Esophagus muscularis mucosa (tissue), 4 donors: ENCODE data around the gene RGS2. TPM values are rescaled to one million over a fixed set of nuclear protein-coding genes. Genes with fewer than 3 reads are reported as not detected.
A peak's percentile ranks its signal among the peaks of the same experiment; 100 is the strongest.

ENCODE experiments used
- DNase-seq: peaks from one replicate; pipeline ENCODE4 v3.0.0-alpha.2; 2017; ENCODE audit errors: extremely low spot score
- H3K27ac ChIP-seq, 4 donors: fragments of 200-600 bp; sonication (generic); replicated peaks in 1 of 4; 1 replicate in 3 of 4; 2 replicates in 1 of 4; pipeline ENCODE4 v1.5.1; 2016 to 2019; ENCODE audit warnings: mild to moderate bottlenecking in 1 of 4
- H3K27me3 ChIP-seq, 4 donors: fragments of 200-600 bp; sonication (generic); one replicate each; pipeline versions ENCODE4 v1.5.1 to v1.6.0; 2016 to 2019
- H3K36me3 ChIP-seq, 4 donors: fragments of 200-600 bp; sonication (generic); one replicate each; pipeline ENCODE4 v1.5.1; 2016 to 2019
- H3K4me1 ChIP-seq, 4 donors: fragments of 200-600 bp; sonication (generic); one replicate each; pipeline ENCODE4 v1.5.1; 2016 to 2019
- H3K4me3 ChIP-seq, 4 donors: fragments of 200-600 bp; sonication (generic); 1 replicate in 2 of 4; 2 replicates in 2 of 4; pipeline ENCODE4 v1.5.1; 2016 to 2019; ENCODE audit warnings: mild to moderate bottlenecking in 4 of 4, moderate library complexity in 1 of 4
- H3K9me3 ChIP-seq, 4 donors: fragments of 200-600 bp; sonication (generic); 1 replicate in 3 of 4; 2 replicates in 1 of 4; pipeline ENCODE4 v1.5.1; 2016 to 2019
- EP300 ChIP-seq: sonication (generic); formaldehyde crosslinking; IDR thresholded peaks from one replicate; pipeline ENCODE4 v1.6.1; 2017; ENCODE audit warnings: antibody characterized with exemption
- POLR2A ChIP-seq: fragments of 450-650 bp; IDR thresholded peaks from one replicate; pipeline ENCODE4 v1.6.1; 2017; ENCODE audit warnings: antibody characterized with exemption, moderate library complexity, mild to moderate bottlenecking, low read depth
- POLR2AphosphoS5 ChIP-seq, 2 donors: sonication (generic); formaldehyde crosslinking; IDR thresholded peaks; one replicate each; pipeline ENCODE4 v1.6.1; 2017; ENCODE audit warnings: antibody characterized with exemption in 2 of 2
- WGBS: methylation state at CpG from one replicate; pipeline ENCODE4 v1.1.5; 2018; 5-methylcytosine and 5-hydroxymethylcytosine counted together
- intact Hi-C: fragments of 100-400 bp; cut with DNase I; formaldehyde crosslinking; loops from one replicate; pipeline ENCODE4 v1.15.1; 2023
- total RNA-seq, 4 donors: library from RNA; depleted of rRNA; stranded (reverse); fragments of >200 nt; gene quantifications; one replicate each; pipeline versions ENCODE4 v1.1.0 to v1.2.1, GENCODE V29; 2016
- TF ChIP-seq, protein P1 (sequence below), 3 experiments: fragments of 200-600 bp in 2 of 3; fragments of 450-650 bp in 1 of 3; sonication (generic) in 2 of 3; IDR thresholded peaks; one replicate each; pipeline ENCODE4 v1.5.1; 2017 to 2019; ENCODE audit warnings: antibody characterized with exemption in 3 of 3, mild to moderate bottlenecking in 2 of 3, moderate library complexity in 1 of 3

RGS2 gene
- total RNA-seq, 4 donors from 2014 or later: 337 to 754 (median 525) TPM

DNA sequence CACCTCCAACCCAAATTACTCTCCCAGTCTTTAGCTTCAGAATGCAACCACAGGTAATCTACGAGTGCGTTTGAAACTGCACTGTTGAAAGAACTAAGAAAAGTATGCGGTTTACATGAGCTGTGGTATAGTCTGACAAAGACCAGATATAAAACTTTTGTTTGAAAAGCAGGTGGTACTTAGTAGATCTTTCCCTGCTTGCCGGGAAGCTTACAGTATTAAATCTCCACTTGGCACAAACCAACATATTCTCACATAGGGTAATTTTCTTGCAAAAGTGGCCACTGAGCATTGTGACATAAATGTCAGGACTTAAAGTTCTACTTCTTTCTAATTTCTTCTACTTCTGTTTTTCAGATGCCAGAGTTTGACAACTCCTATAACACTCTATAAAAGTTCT lies 8.4 kb downstream of the RGS2 start:
- no peaks in the 10 kb centered on the region for H3K27me3 ChIP-seq
- DNase-seq: no peak
- H3K9me3 ChIP-seq: no peaks in the 10 kb centered on the region
- intact Hi-C loops: loop anchor here (10.0 kb wide), 1 partner anchor 58 kb away; no protein-coding TSS in a partner anchor
- 31% methylated on average over 4 of the region's 4 CpGs for WGBS
- no peaks in the 10 kb centered on the region for H3K36me3 ChIP-seq
- H3K4me1 ChIP-seq: peaks cover 0 to 20% (median 15%) of the 10 kb centered on the region in 4 donors
- peak overlapping the region in 1 of 4 donors; percentile 8 for H3K4me3 ChIP-seq
- peak overlapping the region; percentile 25 to 63 (median 54) for H3K27ac ChIP-seq
- TF ChIP-seq POLR2A: no peak
- peak in 1 of 2 donors; percentile 47 for TF ChIP-seq POLR2AphosphoS5 (IDR thresholded peaks at IDR 0.05)

DNA sequence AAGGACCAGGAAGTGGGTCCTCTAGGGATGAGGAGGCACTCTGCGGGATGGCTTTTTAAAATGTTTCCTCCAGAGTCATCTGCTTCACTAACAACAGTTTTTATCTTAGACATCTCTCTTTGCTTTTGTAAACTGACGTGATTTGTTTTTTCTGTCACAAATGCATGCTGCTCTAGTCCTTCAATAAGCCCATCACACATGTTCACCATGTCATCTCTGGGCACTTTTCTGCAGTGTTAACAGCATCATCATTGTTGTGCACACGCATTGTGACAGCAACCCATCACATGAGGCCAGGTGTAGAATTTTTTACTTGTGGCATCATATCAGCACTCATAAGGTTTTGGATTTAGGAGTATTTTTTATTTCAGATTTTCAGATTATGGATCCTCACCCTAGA lies 12.5 kb downstream of the RGS2 start:
- Histone ChIP-seq H3K27me3 (no peaks in the 10 kb centered on the region), H3K4me3 (no peak overlapping the region), H3K27ac (no peak overlapping the region), H3K36me3 (no peaks in the 10 kb centered on the region), H3K4me1 (peaks cover 0 to 20% (median 7%) of the 10 kb centered on the region in 4 donors), H3K9me3 (no peaks in the 10 kb centered on the region)
- no peak for TF ChIP-seq EP300
- TF ChIP-seq, protein P1, sequence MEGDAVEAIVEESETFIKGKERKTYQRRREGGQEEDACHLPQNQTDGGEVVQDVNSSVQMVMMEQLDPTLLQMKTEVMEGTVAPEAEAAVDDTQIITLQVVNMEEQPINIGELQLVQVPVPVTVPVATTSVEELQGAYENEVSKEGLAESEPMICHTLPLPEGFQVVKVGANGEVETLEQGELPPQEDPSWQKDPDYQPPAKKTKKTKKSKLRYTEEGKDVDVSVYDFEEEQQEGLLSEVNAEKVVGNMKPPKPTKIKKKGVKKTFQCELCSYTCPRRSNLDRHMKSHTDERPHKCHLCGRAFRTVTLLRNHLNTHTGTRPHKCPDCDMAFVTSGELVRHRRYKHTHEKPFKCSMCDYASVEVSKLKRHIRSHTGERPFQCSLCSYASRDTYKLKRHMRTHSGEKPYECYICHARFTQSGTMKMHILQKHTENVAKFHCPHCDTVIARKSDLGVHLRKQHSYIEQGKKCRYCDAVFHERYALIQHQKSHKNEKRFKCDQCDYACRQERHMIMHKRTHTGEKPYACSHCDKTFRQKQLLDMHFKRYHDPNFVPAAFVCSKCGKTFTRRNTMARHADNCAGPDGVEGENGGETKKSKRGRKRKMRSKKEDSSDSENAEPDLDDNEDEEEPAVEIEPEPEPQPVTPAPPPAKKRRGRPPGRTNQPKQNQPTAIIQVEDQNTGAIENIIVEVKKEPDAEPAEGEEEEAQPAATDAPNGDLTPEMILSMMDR (IDR thresholded peaks at IDR 0.05): no peak
- 90% methylated on average over 3 of the region's 3 CpGs for WGBS
- intact Hi-C loops: no loop called here
- no peak for DNase-seq

DNA sequence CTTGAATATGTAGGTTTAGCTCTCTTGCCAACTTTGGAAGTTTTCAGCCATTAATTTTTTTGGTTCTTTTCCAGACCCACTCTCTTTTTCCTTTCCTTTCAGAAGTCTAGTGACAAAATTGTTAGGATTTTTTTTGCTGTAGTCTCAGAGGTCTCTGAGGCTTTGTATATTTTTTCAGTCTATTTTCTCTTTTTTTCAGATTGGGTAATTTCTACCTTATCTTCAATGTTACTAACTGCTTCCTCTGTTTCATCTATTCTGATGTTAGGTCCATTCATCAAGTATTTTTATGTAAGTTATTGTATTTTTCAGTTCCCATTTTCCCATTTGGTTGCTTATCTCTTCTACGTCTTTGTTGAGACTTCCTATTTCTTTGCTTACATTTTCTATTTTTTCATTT lies 15.7 kb downstream of the RGS2 start:
- TF ChIP-seq POLR2A (no peak), EP300 (no peak), POLR2AphosphoS5 (IDR thresholded peaks at IDR 0.05) (no peak)
- TF ChIP-seq, protein P1 (IDR thresholded peaks at IDR 0.05): no peak
- Histone ChIP-seq H3K4me1 (peaks cover 0 to 8% (median 0%) of the 10 kb centered on the region in 4 donors), H3K27me3 (no peaks in the 10 kb centered on the region), H3K27ac (no peak overlapping the region), H3K36me3 (no peaks in the 10 kb centered on the region), H3K4me3 (no peak overlapping the region), H3K9me3 (no peaks in the 10 kb centered on the region)
- 3% methylated on average over 1 of the region's 1 CpG for WGBS
- intact Hi-C loops: no loop called here
- no peak for DNase-seq

DNA sequence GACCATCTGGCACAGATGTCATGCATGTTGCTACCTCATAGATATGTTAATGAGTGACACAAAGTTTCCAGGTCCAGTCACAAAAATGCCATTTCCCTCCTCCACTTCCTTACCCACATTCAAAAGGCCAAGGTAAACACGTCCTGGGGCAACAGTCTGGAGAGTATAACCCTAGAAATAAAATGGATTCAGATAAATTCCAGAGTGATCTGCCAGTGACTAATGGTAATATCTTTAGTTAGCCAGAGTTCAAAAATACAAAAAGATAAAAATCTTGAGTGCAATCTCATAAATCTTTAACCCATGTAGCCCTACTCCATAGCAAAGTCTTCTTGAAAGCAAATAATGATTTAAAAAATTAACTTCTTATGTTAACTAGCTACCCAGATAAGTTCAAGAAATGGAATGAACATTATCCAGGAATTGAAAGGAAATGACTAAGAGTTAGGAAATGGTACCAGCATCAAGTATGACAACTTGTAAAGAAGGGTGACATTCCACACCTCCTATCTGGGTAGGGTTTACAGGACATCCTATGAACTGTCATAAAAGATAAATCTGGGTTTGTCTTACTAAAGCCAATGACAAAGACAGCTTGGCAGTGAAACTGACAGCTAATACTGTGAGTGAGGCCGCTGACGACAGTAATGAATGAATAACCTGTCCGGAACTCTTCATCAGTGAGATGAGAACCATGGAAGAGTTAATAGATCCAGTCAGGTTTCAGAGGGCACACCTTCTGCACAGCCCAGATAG lies 18.1 kb downstream of the RGS2 start:
- no peaks in the 10 kb centered on the region for H3K27me3 ChIP-seq
- no peaks in the 10 kb centered on the region for H3K9me3 ChIP-seq
- intact Hi-C loops: no loop called here
- DNase-seq: no peak
- TF ChIP-seq, protein P1 (IDR thresholded peaks at IDR 0.05): no peak
- TF ChIP-seq EP300: no peak
- TF ChIP-seq POLR2AphosphoS5 (IDR thresholded peaks at IDR 0.05): no peak
- no peak overlapping the region for H3K27ac ChIP-seq
- H3K4me3 ChIP-seq: no peak overlapping the region
- WGBS: 89% methylated on average over 4 of the region's 4 CpGs
- no peaks in the 10 kb centered on the region for H3K36me3 ChIP-seq
- peaks cover 0 to 14% (median 2%) of the 10 kb centered on the region in 4 donors for H3K4me1 ChIP-seq

DNA sequence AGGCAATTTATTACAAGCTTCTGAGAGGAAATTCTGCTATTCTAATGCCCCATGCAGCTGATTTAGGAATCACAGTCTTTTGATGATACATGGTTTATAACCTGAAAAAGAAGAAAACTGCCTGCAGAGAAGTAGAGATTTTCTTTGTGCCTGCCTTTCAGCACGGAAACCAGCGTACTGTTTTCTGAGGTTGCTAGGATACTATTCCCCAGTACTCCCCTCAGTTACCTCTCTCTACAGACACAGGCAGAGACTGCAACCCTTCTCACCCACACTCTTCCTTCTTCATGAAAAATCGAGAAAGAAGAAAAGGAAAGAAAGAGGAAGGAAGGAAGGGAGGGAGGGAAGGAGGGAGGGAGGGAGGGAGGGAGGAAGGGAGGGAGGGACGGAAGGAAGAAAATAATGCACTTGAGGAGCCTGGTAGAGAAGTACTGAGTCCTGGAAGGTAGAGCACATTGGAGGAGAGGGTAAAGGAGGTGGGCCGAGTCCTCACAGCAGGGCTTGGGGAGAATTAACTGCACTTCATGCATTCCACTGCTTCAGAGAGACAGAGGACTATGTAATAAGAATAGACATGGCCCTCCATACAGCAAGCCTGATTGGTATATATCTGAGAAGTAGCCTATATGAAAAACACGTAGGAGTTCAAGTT lies 21.9 kb downstream of the RGS2 start:
- Histone ChIP-seq H3K4me3 (no peak overlapping the region), H3K4me1 (peaks cover 4 to 41% (median 27%) of the 10 kb centered on the region in 4 donors), H3K36me3 (no peaks in the 10 kb centered on the region), H3K9me3 (no peaks in the 10 kb centered on the region), H3K27me3 (no peaks in the 10 kb centered on the region), H3K27ac (no peak overlapping the region)
- no peak for DNase-seq
- intact Hi-C loops: no loop called here
- 37% methylated on average over 6 of the region's 6 CpGs for WGBS
- TF ChIP-seq EP300: no peak
- TF ChIP-seq POLR2AphosphoS5 (IDR thresholded peaks at IDR 0.05): no peak
- TF ChIP-seq, protein P1 (IDR thresholded peaks at IDR 0.05): no peak
- no peak for TF ChIP-seq POLR2A
